H1 (cell line): ENCODE measurements around the gene TMEM198. TPM values are rescaled to one million over a fixed set of nuclear protein-coding genes. Genes with fewer than 3 reads are reported as not detected.

ENCODE experiments used
- USF2 ChIP-seq: IDR thresholded peaks from 2 replicates; pipeline ENCODE4 v1.6.1; 2011; ENCODE audit warnings: low read length, improper control_type of control experiment
- polyA plus RNA-seq, 7 experiments: library from polyadenylated mRNA; depleted of rRNA in 3 of 7; stranded (reverse) in 5 of 7; unstranded in 2 of 7; fragments of >200 nt in 5 of 7; fragments of 200-250 nt in 2 of 7; gene quantifications; 1 replicate in 5 of 7; 2 replicates in 1 of 7; 4 replicates in 1 of 7; pipeline versions ENCODE4 v1.2.1 to v1.2.3, GENCODE V29; 2011 to 2013; ENCODE audit warnings: missing spikeins in 2 of 7, mixed read lengths in 2 of 7
- total RNA-seq: library from RNA; stranded (reverse); fragmentation: NEBNext Ultra II Directional; extraction: Animal tissue kit (Norgen Biotek cat#: 25700); gene quantifications from 2 replicates; pipeline ENCODE4 v1.2.1, GENCODE V29; 2021

TMEM198 gene
- total and polyA plus RNA-seq, 2 of the 8 experiments (the other 6 are each of a cell fraction or from before 2014, with no cell fraction given) = 10.2 to 10.4 TPM

- peak; percentile 56; the same call in 1 of the 2 replicates for TF ChIP-seq USF2
Measured at GRCh38 chr2:219498280-219499057, 45.4 kb upstream of the TMEM198 start, which contains the start of gene GMPPA (continued).
